Fibroblast of lung (primary cell): Measurements from ENCODE around the gene TGFBR2.

Source experiments
- CTCF ChIP-seq, 2 donors: IDR thresholded peaks in 1 of 2; conservative IDR thresholded peaks in 1 of 2; 1 replicate in 1 of 2; 2 replicates in 1 of 2; pipeline ENCODE4 v1.5.1; 2011 to 2012; ENCODE audit warnings: low read length in 2 of 2, control low read depth in 1 of 2, inconsistent platforms in 1 of 2, low read depth in 1 of 2, mild to moderate bottlenecking in 1 of 2
- EZH2 ChIP-seq: IDR thresholded peaks from 2 replicates; pipeline ENCODE4 v1.5.1; 2012; ENCODE audit warnings: low read length, control low read depth, mild to moderate bottlenecking; ENCODE audit errors: missing control alignments

GRCh38 chr3:30712991-30713390 lies 106.6 kb downstream of the TGFBR2 start:
- TF ChIP-seq CTCF (conservative IDR thresholded peaks at IDR 0.05 in 1 of 2, IDR thresholded peaks at IDR 0.05 in 1 of 2; ENCODE audit: low read depth in 1 of 2, low read length in 2 of 2) (no peak), EZH2 (no peak)
